ENCODE results near the gene MZB1.

MZB1 gene

DNA sequence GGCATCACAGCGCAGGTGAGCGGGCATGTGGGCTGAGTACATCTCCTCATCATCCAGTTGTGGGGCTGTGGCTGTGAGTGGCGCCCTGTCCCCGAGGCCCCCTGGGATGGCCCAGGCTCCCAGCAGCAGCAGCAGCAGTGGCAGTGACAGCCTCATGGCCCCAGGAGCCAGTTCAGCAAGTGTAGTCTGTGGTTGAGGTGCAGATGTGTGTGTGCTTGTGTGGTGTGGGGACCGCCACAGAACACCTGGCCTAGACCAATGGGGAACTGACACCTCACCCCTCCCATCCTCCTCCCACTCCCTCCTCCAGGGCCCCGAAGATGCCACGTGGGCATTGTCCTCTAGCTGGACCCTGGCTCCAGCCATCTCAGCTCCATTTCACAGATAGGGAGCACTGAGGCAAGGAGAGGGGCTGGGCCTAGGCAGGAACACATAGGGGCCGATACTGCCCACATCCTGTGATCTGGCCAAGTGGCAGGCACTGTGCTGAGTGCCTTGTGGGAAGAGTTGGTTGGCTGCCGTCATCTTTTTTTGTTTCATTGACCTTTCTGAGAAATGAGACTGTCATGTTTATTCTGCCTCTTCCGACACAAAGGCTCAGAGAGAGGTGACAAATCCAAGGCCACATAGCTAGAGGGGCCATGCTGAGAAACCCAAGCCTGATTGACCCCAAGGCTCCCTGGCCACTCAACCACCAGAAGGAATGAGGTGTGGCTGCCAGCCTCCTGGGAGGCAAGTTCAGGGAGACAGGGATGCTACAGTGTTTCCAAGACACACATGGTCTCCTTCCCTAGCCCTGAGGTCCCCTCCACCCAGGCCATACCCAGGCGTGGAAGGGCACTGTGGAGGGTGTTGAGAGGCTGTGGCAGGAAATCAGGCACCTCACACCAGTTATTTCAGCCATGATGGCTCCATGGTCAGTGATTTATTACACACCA is at the start of gene MZB1:
MZB1 (minus strand) TSS at position 213 of the 938 bp plus-strand sequence; CDS start at position 156, 57 bp downstream.
- Mint-ChIP-seq H3K36me3 (ENCODE audit: low read depth) (no peaks in the 10 kb centered on the region), H3K27ac (no peak within 1 kb of the TSS), H3K9me3 (no peaks in the 10 kb centered on the region), H3K4me3 (peak within 1 kb of the TSS in 2 of 3 experiments; percentile 16 to 65), H3K27me3 (ENCODE audit: low read depth) (peaks cover 24% of the 10 kb centered on the region), H3K4me1 (peaks cover 10% of the 10 kb centered on the region)
- TF ChIP-seq, protein P1, sequence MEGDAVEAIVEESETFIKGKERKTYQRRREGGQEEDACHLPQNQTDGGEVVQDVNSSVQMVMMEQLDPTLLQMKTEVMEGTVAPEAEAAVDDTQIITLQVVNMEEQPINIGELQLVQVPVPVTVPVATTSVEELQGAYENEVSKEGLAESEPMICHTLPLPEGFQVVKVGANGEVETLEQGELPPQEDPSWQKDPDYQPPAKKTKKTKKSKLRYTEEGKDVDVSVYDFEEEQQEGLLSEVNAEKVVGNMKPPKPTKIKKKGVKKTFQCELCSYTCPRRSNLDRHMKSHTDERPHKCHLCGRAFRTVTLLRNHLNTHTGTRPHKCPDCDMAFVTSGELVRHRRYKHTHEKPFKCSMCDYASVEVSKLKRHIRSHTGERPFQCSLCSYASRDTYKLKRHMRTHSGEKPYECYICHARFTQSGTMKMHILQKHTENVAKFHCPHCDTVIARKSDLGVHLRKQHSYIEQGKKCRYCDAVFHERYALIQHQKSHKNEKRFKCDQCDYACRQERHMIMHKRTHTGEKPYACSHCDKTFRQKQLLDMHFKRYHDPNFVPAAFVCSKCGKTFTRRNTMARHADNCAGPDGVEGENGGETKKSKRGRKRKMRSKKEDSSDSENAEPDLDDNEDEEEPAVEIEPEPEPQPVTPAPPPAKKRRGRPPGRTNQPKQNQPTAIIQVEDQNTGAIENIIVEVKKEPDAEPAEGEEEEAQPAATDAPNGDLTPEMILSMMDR (IDR thresholded peaks at IDR 0.05; ENCODE audit: unreplicated experiment in 3 of 3): no peak

GRCh38 chr5:139439013-139439903 is 49.5 kb upstream of the MZB1 start, which contains the start of gene DNAJC18:
DNAJC18 (minus strand) TSS chr5:139439525; CDS start chr5:139439445, 80 bp downstream.
- peak within 1 kb of the TSS; percentile 94 to 99 (median 97) for H3K4me3 Mint-ChIP-seq
- peak within 1 kb of the TSS; percentile 79 to 94 (median 90) for H3K27ac Mint-ChIP-seq
- peaks cover 6% of the 10 kb centered on the region for H3K27me3 Mint-ChIP-seq (ENCODE audit: low read depth)
- peaks cover 14% of the 10 kb centered on the region for H3K36me3 Mint-ChIP-seq (ENCODE audit: low read depth)
- H3K4me1 Mint-ChIP-seq: peaks cover 31% of the 10 kb centered on the region
- TF ChIP-seq, protein P1 (IDR thresholded peaks at IDR 0.05; ENCODE audit: unreplicated experiment in 3 of 3): no peak
- H3K9me3 Mint-ChIP-seq: no peaks in the 10 kb centered on the region

DNA sequence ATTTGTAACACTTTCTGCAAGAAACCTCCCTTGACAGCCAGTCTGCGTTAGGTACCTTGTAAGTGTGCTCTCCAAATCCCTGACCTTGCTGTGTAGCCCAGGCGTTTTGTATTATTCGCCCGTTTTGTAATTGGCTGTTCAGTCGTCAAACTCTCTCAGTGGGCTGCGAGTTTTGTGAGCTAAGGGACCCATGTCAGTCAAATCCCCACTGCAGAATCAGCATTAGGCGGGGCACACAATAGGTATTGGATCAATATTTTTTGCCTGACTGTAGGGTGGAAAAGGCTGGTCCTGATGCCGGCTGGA is 48.9 kb upstream of the MZB1 start:
- Mint-ChIP-seq H3K4me3 (peak overlapping the region; percentile 94 to 99 (median 97)), H3K4me1 (peaks cover 25% of the 10 kb centered on the region)

GRCh38 chr5:139435676-139436075 is 46.0 kb upstream of the MZB1 start:
- Mint-ChIP-seq H3K4me3 (no peak overlapping the region), H3K9me3 (no peaks in the 10 kb centered on the region), H3K36me3 (ENCODE audit: low read depth) (peaks cover 20% of the 10 kb centered on the region), H3K27ac (no peak overlapping the region), H3K4me1 (peaks cover 15% of the 10 kb centered on the region), H3K27me3 (ENCODE audit: low read depth) (peaks cover 3% of the 10 kb centered on the region)
- TF ChIP-seq, protein P1 (IDR thresholded peaks at IDR 0.05; ENCODE audit: unreplicated experiment in 3 of 3): no peak

More for the DNA sequence above, 48.9 kb upstream of the MZB1 start:
- Mint-ChIP-seq H3K27ac (peak overlapping the region; percentile 9 to 94 (median 79)), H3K27me3 (ENCODE audit: low read depth) (peaks cover 6% of the 10 kb centered on the region), H3K9me3 (no peaks in the 10 kb centered on the region), H3K36me3 (ENCODE audit: low read depth) (peaks cover 14% of the 10 kb centered on the region)
- TF ChIP-seq, protein P1 (IDR thresholded peaks at IDR 0.05; ENCODE audit: unreplicated experiment in 3 of 3): no peak

GRCh38 chr5:139431706-139432105 is 42.0 kb upstream of the MZB1 start:
- Mint-ChIP-seq H3K27ac (no peak overlapping the region), H3K4me1 (no peaks in the 10 kb centered on the region), H3K9me3 (no peaks in the 10 kb centered on the region), H3K4me3 (no peak overlapping the region), H3K36me3 (ENCODE audit: low read depth) (peaks cover 42% of the 10 kb centered on the region), H3K27me3 (ENCODE audit: low read depth) (no peaks in the 10 kb centered on the region)
- TF ChIP-seq, protein P1 (IDR thresholded peaks at IDR 0.05; ENCODE audit: unreplicated experiment in 3 of 3): no peak
